ENCODE results near the gene CISD2.
"Not testable (repeated sequence)": the region's sequence is repeated elsewhere in the genome, so short reads cannot be mapped to it uniquely, and the experiment has no call there.

Gene CISD2

DNA sequence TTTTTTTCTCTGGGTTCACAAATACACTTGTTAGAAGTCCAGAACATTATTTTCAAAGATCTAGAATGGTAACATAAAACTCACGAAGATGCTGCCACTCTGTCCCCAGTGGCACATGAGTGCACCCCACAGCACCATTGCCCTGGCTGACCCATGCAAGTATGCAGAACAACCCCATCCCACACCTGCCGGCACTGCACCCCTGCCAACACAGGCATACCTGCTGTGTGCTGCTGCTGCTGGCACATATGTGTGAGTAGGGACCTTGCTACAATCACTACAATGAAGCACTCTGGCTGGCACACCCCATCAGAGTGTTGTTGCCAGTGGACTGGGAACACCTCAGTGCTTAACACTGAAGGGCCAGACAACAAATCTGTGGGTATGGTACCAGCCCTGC lies 66.9 kb downstream of the CISD2 start:
- DNase-seq, result no peak

DNA sequence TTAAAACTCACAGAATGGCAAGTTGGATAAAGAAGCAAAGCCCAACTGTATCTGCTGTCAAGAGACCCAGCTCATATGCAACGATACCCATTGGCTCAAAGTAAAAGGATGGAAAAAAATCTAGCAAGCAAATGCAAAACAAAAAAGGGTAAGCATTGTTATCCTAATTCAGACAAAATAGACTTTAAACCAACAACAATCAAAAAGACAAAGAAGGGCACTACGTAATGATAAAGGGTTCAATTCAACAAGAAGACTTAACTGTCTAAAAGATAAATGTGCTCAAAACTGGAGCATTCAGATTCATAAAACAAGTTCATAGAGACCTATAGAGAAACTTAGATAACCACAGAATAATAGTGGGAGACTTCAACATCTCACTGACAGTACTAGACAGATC lies 69.3 kb downstream of the CISD2 start:
- not testable (repeated sequence) for DNase-seq

Measured in NCI-H524 (cell line).